GM12878 (cell line): Measurements from ENCODE around the gene TBC1D19. TPM values are rescaled to one million over a fixed set of nuclear protein-coding genes. Genes with fewer than 3 reads are reported as not detected.

ENCODE experiments used
- ATAC-seq: fragments of 200-7000 bp; cut with Tn5 transposase; 3 replicates; pipeline ENCODE4 v1.9.1; 2020; ENCODE audit warnings: mild to moderate bottlenecking, moderate library complexity
- BruUV-seq: library from RNA; stranded (reverse); fragments of 400-500 nt; replicated peaks from 2 replicates; lab custom pipeline; 2021; lab: Mats Ljungman, UMichigan
- CTCF ChIA-PET: fragments of 300-600 bp; sonication (Branson Sonifier 250); formaldehyde crosslinking; extraction: SDS; loops from one replicate; lab custom pipeline; 2021; ENCODE audit warnings: inconsistent platforms; lab: Yijun Ruan, JAX
- POLR2A ChIA-PET: fragments of 350-600 bp; formaldehyde crosslinking; extraction: SDS; loops from one replicate; lab custom pipeline; 2021; ENCODE audit warnings: inconsistent platforms; lab: Charles Lee
- RAD21 ChIA-PET: fragments of 300-600 bp; sonication (Branson Sonifier 250); formaldehyde crosslinking; loops from one replicate; lab custom pipeline; 2023; ENCODE audit warnings: antibody characterized with exemption; ENCODE audit not compliant: unreplicated experiment; lab: Charles Lee
- SMC1A ChIA-PET: fragments of 300-600 bp; sonication (Branson Sonifier 250); formaldehyde crosslinking; loops from one replicate; lab custom pipeline; 2023; ENCODE audit not compliant: unreplicated experiment, uncharacterized antibody; lab: Charles Lee
- DNase-seq: peaks from one replicate; pipeline ENCODE4 v3.0.0-alpha.2; 2011; ENCODE audit warnings: low read depth, low spot score
- FAIRE-seq: peaks from 3 replicates; lab custom pipeline; 2011; peaks lifted over from hg19 to GRCh38; lab: Jason Lieb, UNC
- H2AFZ ChIP-seq: 2 replicates; pipeline ENCODE4 v1.6.0; 2011; ENCODE audit warnings: low read depth, low read length, control low read depth; ENCODE audit not compliant: control insufficient read depth
- H3K27ac ChIP-seq: 2 replicates; pipeline ENCODE4 v1.5.1; 2011; ENCODE audit warnings: control low read depth; ENCODE audit not compliant: control insufficient read depth, insufficient read depth
- H3K27me3 ChIP-seq, 2 experiments: replicated peaks in 1 of 2; 2 replicates each; pipeline versions ENCODE4 v1.6.0 to v1.6.1; 2011; ENCODE audit warnings: low read length in 1 of 2; ENCODE audit not compliant: control insufficient read depth in 2 of 2, insufficient read depth in 2 of 2
- H3K36me3 ChIP-seq, 2 experiments: 2 replicates each; pipeline ENCODE4 v1.5.1; 2011; ENCODE audit warnings: low read length in 1 of 2; ENCODE audit not compliant: control insufficient read depth in 2 of 2, insufficient read depth in 2 of 2
- H3K4me1 ChIP-seq: 2 replicates; pipeline ENCODE4 v1.6.1; 2011; ENCODE audit warnings: mild to moderate bottlenecking, low read length, moderate library complexity, mixed read lengths; ENCODE audit not compliant: control insufficient read depth, insufficient read depth
- H3K4me2 ChIP-seq: 2 replicates; pipeline ENCODE4 v1.6.0; 2011; ENCODE audit warnings: control low read depth; ENCODE audit not compliant: control insufficient read depth, insufficient read depth
- H3K4me3 ChIP-seq: fragments of 200-600 bp; sonication (generic); 2 replicates; pipeline ENCODE4 v1.5.1; 2016
- H3K79me2 ChIP-seq: 2 replicates; pipeline ENCODE4 v1.6.0; 2011; ENCODE audit warnings: low read length; ENCODE audit not compliant: control insufficient read depth, insufficient read depth
- H3K9ac ChIP-seq: 2 replicates; pipeline ENCODE4 v1.8.0; 2011; ENCODE audit warnings: low read length, control low read depth, mixed read lengths; ENCODE audit not compliant: control insufficient read depth, insufficient read depth
- H3K9me3 ChIP-seq: replicated peaks from 3 replicates; pipeline ENCODE4 v1.5.1; 2011; ENCODE audit warnings: mild to moderate bottlenecking, low read length; ENCODE audit not compliant: control insufficient read depth, insufficient read depth
- H4K20me1 ChIP-seq: 2 replicates; pipeline ENCODE4 v1.6.0; 2011; ENCODE audit not compliant: control insufficient read depth, insufficient read depth
- BCLAF1 ChIP-seq: fragments of 450-650 bp; IDR thresholded peaks from 2 replicates; pipeline ENCODE4 v1.6.1; 2017; ENCODE audit warnings: antibody characterized with exemption, mild to moderate bottlenecking, moderate library complexity
- CBX3 ChIP-seq: fragments of 200-600 bp; sonication (generic); IDR thresholded peaks from 2 replicates; pipeline ENCODE4 v1.6.1; 2016; ENCODE audit warnings: low read depth, borderline replicate concordance
- CREB1 ChIP-seq: IDR thresholded peaks from 2 replicates; pipeline ENCODE4 v1.6.1; 2012; ENCODE audit warnings: low read depth, mild to moderate bottlenecking, inconsistent platforms
- FOXM1 ChIP-seq: IDR thresholded peaks from 2 replicates; pipeline ENCODE4 v1.6.1; 2012; ENCODE audit warnings: low read depth, mild to moderate bottlenecking, inconsistent platforms, low read length, moderate library complexity
- MYC ChIP-seq: IDR thresholded peaks from 2 replicates; pipeline ENCODE4 v1.6.1; 2011; ENCODE audit warnings: mild to moderate bottlenecking, low read length, moderate library complexity, inconsistent platforms; ENCODE audit not compliant: insufficient read depth, insufficient replicate concordance, insufficient read length, severe bottlenecking
- RELA ChIP-seq: fragments of 450-650 bp; IDR thresholded peaks from 2 replicates; pipeline ENCODE4 v1.8.0; 2014; ENCODE audit warnings: borderline replicate concordance; ENCODE audit not compliant: partially characterized antibody
- SIX5 ChIP-seq: IDR thresholded peaks from 2 replicates; pipeline ENCODE4 v1.6.1; 2011; ENCODE audit warnings: mild to moderate bottlenecking, low read depth, low read length, moderate library complexity; ENCODE audit not compliant: severe bottlenecking
- SMAD5 ChIP-seq: IDR thresholded peaks from 2 replicates; pipeline ENCODE4 v1.6.1; 2016; ENCODE audit warnings: antibody characterized with exemption, low read depth
- TARDBP ChIP-seq: IDR thresholded peaks from 2 replicates; pipeline ENCODE4 v1.6.1; 2016; ENCODE audit warnings: borderline replicate concordance
- ZNF384 ChIP-seq: IDR thresholded peaks from 2 replicates; pipeline ENCODE4 v1.6.1; 2012; ENCODE audit warnings: low read depth, mild to moderate bottlenecking, low read length, improper control_type of control experiment, borderline replicate concordance
- ZSCAN29 ChIP-seq: fragments of 450-650 bp; IDR thresholded peaks from 2 replicates; pipeline ENCODE4 v1.6.1; 2017; ENCODE audit warnings: mild to moderate bottlenecking, moderate library complexity
- WGBS: methylation state at CpG from one replicate; pipeline ENCODE4 v1.1.6; 2016; ENCODE audit warnings: low lambda C conversion rate; ENCODE audit not compliant: insufficient replicate concordance, insufficient coverage; ENCODE audit errors: missing lambda C conversion rate; 5-methylcytosine and 5-hydroxymethylcytosine counted together
- in situ Hi-C: fragments of 300-500 bp; cut with MboI; formaldehyde crosslinking; loops from 9 replicates; pipeline ENCODE4 v1.14.3; 2018; ENCODE audit warnings: mixed read lengths
- intact Hi-C: fragments of 100-400 bp; cut with micrococcal nuclease; formaldehyde crosslinking; loops from one replicate; pipeline ENCODE4 v1.14.2; 2022; ENCODE audit not compliant: unreplicated experiment
- polyA plus RNA-seq, 11 experiments: library from polyadenylated mRNA; depleted of rRNA in 4 of 11; unstranded in 6 of 11; stranded (reverse) in 5 of 11; fragments of >200 nt; fragmentation: Nextera tagmentation in 4 of 11; fragmentation: Illumina TruSeq in 1 of 11; extraction: Ambion mirVana in 4 of 11; extraction: Trizol in 1 of 11; gene quantifications; 1 replicate in 1 of 11; 2 replicates in 10 of 11; pipeline versions ENCODE4 v1.2.1 to v1.2.3, GENCODE V29; 2011 to 2016; ENCODE audit warnings: inconsistent platforms in 2 of 11, missing spikeins in 2 of 11, low read depth in 1 of 11
- total RNA-seq, 4 experiments: library from RNA; depleted of rRNA in 3 of 4; stranded (reverse); fragments of >200 nt in 3 of 4; fragmentation: Illumina TruSeq in 1 of 4; extraction: Trizol in 1 of 4; gene quantifications; 2 replicates each; pipeline versions ENCODE4 v1.2.1 to v1.2.3, GENCODE V29; 2013 to 2021
- TF ChIP-seq, protein P1 (sequence below): IDR thresholded peaks from 2 replicates; pipeline ENCODE4 v1.6.1; 2011; ENCODE audit warnings: borderline replicate concordance, low read depth, mild to moderate bottlenecking, moderate library complexity, low read length; ENCODE audit not compliant: insufficient read depth, poor library complexity, severe bottlenecking
- TF ChIP-seq, protein P2 (sequence below): fragments of 150-350 bp; IDR thresholded peaks from 2 replicates; pipeline ENCODE4 v1.6.1; 2014; ENCODE audit warnings: mild to moderate bottlenecking, low read depth, low read length
- TF ChIP-seq, protein P3 (sequence below): IDR thresholded peaks from 2 replicates; pipeline ENCODE4 v1.6.1; 2012; ENCODE audit warnings: low read length, inconsistent platforms
- TF ChIP-seq, protein P4 (sequence below): fragments of 450-650 bp; IDR thresholded peaks from 2 replicates; pipeline ENCODE4 v1.6.1; 2014; ENCODE audit warnings: mild to moderate bottlenecking

TBC1D19 gene
- total and polyA plus RNA-seq, 10 of the 15 experiments (the other 5 are each of a cell fraction or from before 2014, with no cell fraction given), result 0.29 to 3.9 (median 2.1) TPM

- no peak for TF ChIP-seq FOXM1
- no peak for TF ChIP-seq ZSCAN29
- TF ChIP-seq CBX3, result no peak
Measured at GRCh38 chr4:26753617-26754016, 169.7 kb downstream of the TBC1D19 start (continued).

DNA sequence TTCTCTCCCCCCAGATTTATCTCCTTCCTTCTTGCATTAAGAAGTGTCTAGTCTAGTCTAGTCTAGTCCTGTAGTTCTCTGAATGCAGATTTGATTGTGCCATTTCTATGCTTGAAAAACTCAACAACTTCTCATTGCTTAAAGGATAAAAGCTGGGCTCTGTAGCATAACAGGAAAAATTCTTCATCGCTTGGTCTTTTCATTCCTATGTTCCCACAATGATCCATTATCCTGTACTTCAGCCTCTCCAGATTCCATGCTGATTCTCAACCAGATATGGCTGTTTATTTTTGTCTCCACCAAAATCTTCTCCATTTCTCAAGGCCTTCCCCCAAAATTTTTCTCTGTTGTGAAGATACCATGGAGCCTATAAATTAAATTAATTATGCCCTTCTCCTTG lies 173.9 kb downstream of the TBC1D19 start:
- FAIRE-seq (no peak), DNase-seq (no peak), ATAC-seq (no peak)
- no peaks in the 10 kb centered on the region for H4K20me1 ChIP-seq
- ChIA-PET POLR2A (no interaction called here), CTCF (no interaction called here), RAD21 (no interaction called here), SMC1A (interaction anchor here (1.9 kb wide), 1 partner anchor 36 kb away, joined by 4 read pairs; no protein-coding TSS in a partner anchor)
- intact Hi-C loops (no loop called here), in situ Hi-C loops (no loop called here)
- no peaks in the 10 kb centered on the region for H3K27me3 ChIP-seq
- H3K9me3 ChIP-seq, result no peaks in the 10 kb centered on the region
- 95% methylated on average over 1 of the region's 1 CpG for WGBS
- no peak overlapping the region for H2AFZ ChIP-seq
- H3K79me2 ChIP-seq, result no peaks in the 10 kb centered on the region
- no peaks in the 10 kb centered on the region for H3K36me3 ChIP-seq
- no peaks in the 10 kb centered on the region for H3K4me1 ChIP-seq
- no peak overlapping the region for H3K27ac ChIP-seq
- BruUV-seq, result no TSS peak
- H3K9ac ChIP-seq, result no peak overlapping the region
- no peak overlapping the region for H3K4me3 ChIP-seq
- no peak overlapping the region for H3K4me2 ChIP-seq
- no peak for TF ChIP-seq MYC
- TF ChIP-seq ZNF384, result no peak
- TF ChIP-seq, protein P1, sequence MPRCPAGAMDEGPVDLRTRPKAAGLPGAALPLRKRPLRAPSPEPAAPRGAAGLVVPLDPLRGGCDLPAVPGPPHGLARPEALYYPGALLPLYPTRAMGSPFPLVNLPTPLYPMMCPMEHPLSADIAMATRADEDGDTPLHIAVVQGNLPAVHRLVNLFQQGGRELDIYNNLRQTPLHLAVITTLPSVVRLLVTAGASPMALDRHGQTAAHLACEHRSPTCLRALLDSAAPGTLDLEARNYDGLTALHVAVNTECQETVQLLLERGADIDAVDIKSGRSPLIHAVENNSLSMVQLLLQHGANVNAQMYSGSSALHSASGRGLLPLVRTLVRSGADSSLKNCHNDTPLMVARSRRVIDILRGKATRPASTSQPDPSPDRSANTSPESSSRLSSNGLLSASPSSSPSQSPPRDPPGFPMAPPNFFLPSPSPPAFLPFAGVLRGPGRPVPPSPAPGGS, result no peak
- TF ChIP-seq, protein P2, sequence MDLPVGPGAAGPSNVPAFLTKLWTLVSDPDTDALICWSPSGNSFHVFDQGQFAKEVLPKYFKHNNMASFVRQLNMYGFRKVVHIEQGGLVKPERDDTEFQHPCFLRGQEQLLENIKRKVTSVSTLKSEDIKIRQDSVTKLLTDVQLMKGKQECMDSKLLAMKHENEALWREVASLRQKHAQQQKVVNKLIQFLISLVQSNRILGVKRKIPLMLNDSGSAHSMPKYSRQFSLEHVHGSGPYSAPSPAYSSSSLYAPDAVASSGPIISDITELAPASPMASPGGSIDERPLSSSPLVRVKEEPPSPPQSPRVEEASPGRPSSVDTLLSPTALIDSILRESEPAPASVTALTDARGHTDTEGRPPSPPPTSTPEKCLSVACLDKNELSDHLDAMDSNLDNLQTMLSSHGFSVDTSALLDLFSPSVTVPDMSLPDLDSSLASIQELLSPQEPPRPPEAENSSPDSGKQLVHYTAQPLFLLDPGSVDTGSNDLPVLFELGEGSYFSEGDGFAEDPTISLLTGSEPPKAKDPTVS, result no peak
- TF ChIP-seq, protein P3, sequence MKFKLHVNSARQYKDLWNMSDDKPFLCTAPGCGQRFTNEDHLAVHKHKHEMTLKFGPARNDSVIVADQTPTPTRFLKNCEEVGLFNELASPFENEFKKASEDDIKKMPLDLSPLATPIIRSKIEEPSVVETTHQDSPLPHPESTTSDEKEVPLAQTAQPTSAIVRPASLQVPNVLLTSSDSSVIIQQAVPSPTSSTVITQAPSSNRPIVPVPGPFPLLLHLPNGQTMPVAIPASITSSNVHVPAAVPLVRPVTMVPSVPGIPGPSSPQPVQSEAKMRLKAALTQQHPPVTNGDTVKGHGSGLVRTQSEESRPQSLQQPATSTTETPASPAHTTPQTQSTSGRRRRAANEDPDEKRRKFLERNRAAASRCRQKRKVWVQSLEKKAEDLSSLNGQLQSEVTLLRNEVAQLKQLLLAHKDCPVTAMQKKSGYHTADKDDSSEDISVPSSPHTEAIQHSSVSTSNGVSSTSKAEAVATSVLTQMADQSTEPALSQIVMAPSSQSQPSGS, result no peak
- no peak for TF ChIP-seq RELA
- TF ChIP-seq BCLAF1, result no peak
- TF ChIP-seq SMAD5, result no peak
- TF ChIP-seq CREB1, result no peak
- TF ChIP-seq, protein P4, sequence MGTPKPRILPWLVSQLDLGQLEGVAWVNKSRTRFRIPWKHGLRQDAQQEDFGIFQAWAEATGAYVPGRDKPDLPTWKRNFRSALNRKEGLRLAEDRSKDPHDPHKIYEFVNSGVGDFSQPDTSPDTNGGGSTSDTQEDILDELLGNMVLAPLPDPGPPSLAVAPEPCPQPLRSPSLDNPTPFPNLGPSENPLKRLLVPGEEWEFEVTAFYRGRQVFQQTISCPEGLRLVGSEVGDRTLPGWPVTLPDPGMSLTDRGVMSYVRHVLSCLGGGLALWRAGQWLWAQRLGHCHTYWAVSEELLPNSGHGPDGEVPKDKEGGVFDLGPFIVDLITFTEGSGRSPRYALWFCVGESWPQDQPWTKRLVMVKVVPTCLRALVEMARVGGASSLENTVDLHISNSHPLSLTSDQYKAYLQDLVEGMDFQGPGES, result no peak
- TF ChIP-seq SIX5, result no peak
- TF ChIP-seq TARDBP, result no peak
